ENCODE data around the gene OGDH. TPM values are rescaled to one million over a fixed set of nuclear protein-coding genes. Genes with fewer than 3 reads are reported as not detected.

The OGDH gene
- total and polyA plus RNA-seq, 4 donors: 27.0 to 95.3 (median 56.6) TPM

- intact Hi-C loops (cut with DNase I): no loop called here
- Histone ChIP-seq H3K4me1 (ENCODE audit: control insufficient read depth in 1 of 2, insufficient read depth in 2 of 2, low read length in 2 of 2) (no peaks in the 10 kb centered on the region), H3K27ac (ENCODE audit: low read depth in 1 of 2, low read length in 2 of 2) (peak within 1 kb of the TSS in 1 of 2 donors; percentile 90), H3K27me3 (ENCODE audit: control insufficient read depth in 1 of 2, insufficient read depth in 2 of 2, low read length in 1 of 2) (no peaks in the 10 kb centered on the region), H3K9me3 (ENCODE audit: control insufficient read depth, low read length) (no peaks in the 10 kb centered on the region), H3K36me3 (ENCODE audit: control insufficient read depth in 1 of 2, insufficient read depth in 2 of 2, low read length in 1 of 2) (peaks cover 0 to 14% of the 10 kb centered on the region in 2 donors), H3K4me3 (ENCODE audit: low read length in 2 of 2) (peak within 1 kb of the TSS; percentile 57 to 90)
- DNase-seq: peak; percentile 97 to 99
- peak; percentile 97 for ATAC-seq (ENCODE audit: low FRiP score)
- 0% methylated on average over 70 to 74 of the region's 74 CpGs for WGBS, 2 donors
Measured at GRCh38 chr7:44573464-44574286, 32.8 kb upstream of the OGDH start, which contains the start of gene DDX56. DDX56 (minus strand) TSS chr7:44573908; CDS start chr7:44573895, 13 bp downstream.

- no peaks in the 10 kb centered on the region for H3K9me3 ChIP-seq (ENCODE audit: control insufficient read depth, low read length)
- no peak for ATAC-seq (ENCODE audit: low FRiP score)
- 30 to 33% methylated on average over 18 of the region's 18 CpGs for WGBS, 2 donors
- DNase-seq: no peak
- peak overlapping the region in 1 of 2 donors; percentile 90 for H3K27ac ChIP-seq (ENCODE audit: low read depth in 1 of 2, low read length in 2 of 2)
- intact Hi-C loops (cut with DNase I): no loop called here
- peaks cover 0 to 10% of the 10 kb centered on the region in 2 donors for H3K36me3 ChIP-seq (ENCODE audit: control insufficient read depth in 1 of 2, insufficient read depth in 2 of 2, low read length in 1 of 2)
- H3K27me3 ChIP-seq (ENCODE audit: control insufficient read depth in 1 of 2, insufficient read depth in 2 of 2, low read length in 1 of 2): no peaks in the 10 kb centered on the region
- H3K4me3 ChIP-seq (ENCODE audit: low read length in 2 of 2): peak overlapping the region; percentile 30 to 57
- no peaks in the 10 kb centered on the region for H3K4me1 ChIP-seq (ENCODE audit: control insufficient read depth in 1 of 2, insufficient read depth in 2 of 2, low read length in 2 of 2)
Measured at GRCh38 chr7:44574287-44574872, 32.0 kb upstream of the OGDH start.

GRCh38 chr7:44575054-44575453 is 31.4 kb upstream of the OGDH start:
- DNase-seq (no peak), ATAC-seq (ENCODE audit: low FRiP score) (no peak)
- H3K4me1 ChIP-seq (ENCODE audit: control insufficient read depth in 1 of 2, insufficient read depth in 2 of 2, low read length in 2 of 2): no peaks in the 10 kb centered on the region
- H3K27me3 ChIP-seq (ENCODE audit: control insufficient read depth in 1 of 2, insufficient read depth in 2 of 2, low read length in 1 of 2): no peaks in the 10 kb centered on the region
- peaks cover 0 to 5% of the 10 kb centered on the region in 2 donors for H3K36me3 ChIP-seq (ENCODE audit: control insufficient read depth in 1 of 2, insufficient read depth in 2 of 2, low read length in 1 of 2)
- no peak overlapping the region for H3K27ac ChIP-seq (ENCODE audit: low read depth in 1 of 2, low read length in 2 of 2)
- no peak overlapping the region for H3K4me3 ChIP-seq (ENCODE audit: low read length in 2 of 2)
- H3K9me3 ChIP-seq (ENCODE audit: control insufficient read depth, low read length): no peaks in the 10 kb centered on the region
- intact Hi-C loops (cut with DNase I): no loop called here

- no peaks in the 10 kb centered on the region for H3K4me1 ChIP-seq (ENCODE audit: control insufficient read depth in 1 of 2, insufficient read depth in 2 of 2, low read length in 2 of 2)
- ATAC-seq (ENCODE audit: low FRiP score) (no peak), DNase-seq (no peak)
- WGBS, 2 donors: 66 to 67% methylated on average over 2 of the region's 2 CpGs
- intact Hi-C loops (cut with DNase I): no loop called here
- H3K36me3 ChIP-seq (ENCODE audit: control insufficient read depth in 1 of 2, insufficient read depth in 2 of 2, low read length in 1 of 2): peaks cover 0 to 3% of the 10 kb centered on the region in 2 donors
- no peaks in the 10 kb centered on the region for H3K9me3 ChIP-seq (ENCODE audit: control insufficient read depth, low read length)
- no peaks in the 10 kb centered on the region for H3K27me3 ChIP-seq (ENCODE audit: control insufficient read depth in 1 of 2, insufficient read depth in 2 of 2, low read length in 1 of 2)
- no peak overlapping the region for H3K4me3 ChIP-seq (ENCODE audit: low read length in 2 of 2)
- H3K27ac ChIP-seq (ENCODE audit: low read depth in 1 of 2, low read length in 2 of 2): no peak overlapping the region
Measured at GRCh38 chr7:44576228-44576627, 30.2 kb upstream of the OGDH start.

GRCh38 chr7:44580945-44581878 is 25.2 kb upstream of the OGDH start:
- peak overlapping the region; percentile 39 to 56 for H3K4me3 ChIP-seq (ENCODE audit: low read length in 2 of 2)
- no peaks in the 10 kb centered on the region for H3K27me3 ChIP-seq (ENCODE audit: control insufficient read depth in 1 of 2, insufficient read depth in 2 of 2, low read length in 1 of 2)
- intact Hi-C loops (cut with DNase I): loop anchor here in 1 of 2 donors (5.0 to 10.0 kb wide), 2 partner anchors 266 to 554 kb away; partner anchors contain the start of gene H2AZ2
- H3K27ac ChIP-seq (ENCODE audit: low read depth in 1 of 2, low read length in 2 of 2): peak overlapping the region; percentile 16 to 33
- H3K9me3 ChIP-seq (ENCODE audit: control insufficient read depth, low read length): no peaks in the 10 kb centered on the region
- no peak for ATAC-seq (ENCODE audit: low FRiP score)
- peaks cover 0 to 1% of the 10 kb centered on the region in 2 donors for H3K36me3 ChIP-seq (ENCODE audit: control insufficient read depth in 1 of 2, insufficient read depth in 2 of 2, low read length in 1 of 2)
- H3K4me1 ChIP-seq (ENCODE audit: control insufficient read depth in 1 of 2, insufficient read depth in 2 of 2, low read length in 2 of 2): no peaks in the 10 kb centered on the region
- 17 to 18% methylated on average over 30 of the region's 30 CpGs for WGBS, 2 donors
- no peak for DNase-seq

- 0% methylated on average over 71 of the region's 71 CpGs for WGBS, 2 donors
- H3K4me3 ChIP-seq (ENCODE audit: low read length in 2 of 2): peak within 1 kb of the TSS; percentile 39 to 56
- peak; percentile 100 for DNase-seq
- H3K9me3 ChIP-seq (ENCODE audit: control insufficient read depth, low read length): no peaks in the 10 kb centered on the region
- peak; percentile 100 for ATAC-seq (ENCODE audit: low FRiP score)
- H3K36me3 ChIP-seq (ENCODE audit: control insufficient read depth in 1 of 2, insufficient read depth in 2 of 2, low read length in 1 of 2): peaks cover 0 to 1% of the 10 kb centered on the region in 2 donors
- intact Hi-C loops (cut with DNase I): loop anchor here in 1 of 2 donors (5.0 to 10.0 kb wide), 2 partner anchors 265 to 553 kb away; partner anchors contain the start of gene H2AZ2
- H3K27me3 ChIP-seq (ENCODE audit: control insufficient read depth in 1 of 2, insufficient read depth in 2 of 2, low read length in 1 of 2): no peaks in the 10 kb centered on the region
- peak within 1 kb of the TSS; percentile 16 to 83 for H3K27ac ChIP-seq (ENCODE audit: low read depth in 1 of 2, low read length in 2 of 2)
- no peaks in the 10 kb centered on the region for H3K4me1 ChIP-seq (ENCODE audit: control insufficient read depth in 1 of 2, insufficient read depth in 2 of 2, low read length in 2 of 2)
Measured at GRCh38 chr7:44581879-44582603, 24.4 kb upstream of the OGDH start, which contains the start of gene TMED4. TMED4 (minus strand) TSS chr7:44582231; CDS start chr7:44582206, 25 bp downstream.

- DNase-seq: no peak
- Histone ChIP-seq H3K9me3 (ENCODE audit: control insufficient read depth, low read length) (no peaks in the 10 kb centered on the region), H3K36me3 (ENCODE audit: control insufficient read depth in 1 of 2, insufficient read depth in 2 of 2, low read length in 1 of 2) (peaks cover 0 to 1% of the 10 kb centered on the region in 2 donors), H3K4me3 (ENCODE audit: low read length in 2 of 2) (no peak overlapping the region), H3K27ac (ENCODE audit: low read depth in 1 of 2, low read length in 2 of 2) (peak overlapping the region in 1 of 2 donors; percentile 83), H3K27me3 (ENCODE audit: control insufficient read depth in 1 of 2, insufficient read depth in 2 of 2, low read length in 1 of 2) (no peaks in the 10 kb centered on the region), H3K4me1 (ENCODE audit: control insufficient read depth in 1 of 2, insufficient read depth in 2 of 2, low read length in 2 of 2) (no peaks in the 10 kb centered on the region)
- no peak for ATAC-seq (ENCODE audit: low FRiP score)
- WGBS, 2 donors: 94% methylated on average over 13 of the region's 13 CpGs
- intact Hi-C loops (cut with DNase I): loop anchor here in 1 of 2 donors (5.0 to 10.0 kb wide), 2 partner anchors 264 to 551 kb away; partner anchors contain the start of gene H2AZ2
Measured at GRCh38 chr7:44583146-44583865, 23.1 kb upstream of the OGDH start.
